GM19023 (cell line): ENCODE results near the gene GDF10.

Experiments used
- ATAC-seq: cut with Tn5 transposase; IDR thresholded peaks from one replicate; pipeline ENCODE4 v1.9.1; 2021; ENCODE audit warnings: mild to moderate bottlenecking, moderate library complexity; ENCODE audit not compliant: unreplicated experiment

Gene GDF10

DNA sequence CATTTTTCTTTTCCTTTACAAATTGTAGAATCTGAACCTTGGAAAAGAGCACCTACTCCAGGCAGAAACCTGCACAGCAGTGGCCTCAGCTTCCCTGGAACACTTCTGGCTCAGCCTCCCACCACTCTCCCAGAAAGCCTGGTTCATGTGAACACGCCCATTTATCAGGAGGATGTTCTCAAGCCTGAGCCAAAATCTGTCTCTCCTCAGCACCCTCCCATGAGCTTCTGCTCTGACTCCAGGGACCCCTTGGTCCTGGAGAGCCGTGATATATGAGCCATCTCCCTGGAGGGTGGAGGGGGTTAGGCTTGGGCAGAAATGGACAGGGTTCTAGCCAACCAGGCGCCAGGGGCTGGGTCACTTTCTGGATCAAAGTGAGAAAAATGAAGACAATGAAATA lies 32.4 kb downstream of the GDF10 start:
- no peak for ATAC-seq

DNA sequence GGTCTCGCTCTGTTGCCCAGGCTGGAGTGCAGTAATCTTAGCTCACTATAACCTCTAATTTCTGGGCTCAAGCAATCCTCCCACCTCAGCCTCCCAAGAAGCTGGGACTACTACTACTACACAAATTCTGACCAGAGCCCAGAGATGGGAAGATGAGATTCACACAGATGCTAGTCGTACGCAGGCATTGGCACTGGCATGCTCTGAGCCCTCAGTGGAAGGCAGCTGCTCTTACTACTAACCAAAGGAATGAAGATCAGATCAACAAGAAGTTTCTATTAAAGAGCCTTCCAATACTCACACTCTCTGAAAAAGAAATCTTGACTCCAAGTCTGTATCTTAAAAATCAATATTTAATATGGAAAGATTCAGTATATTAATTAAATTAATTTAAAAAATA lies 32.9 kb downstream of the GDF10 start:
- ATAC-seq: no peak

DNA sequence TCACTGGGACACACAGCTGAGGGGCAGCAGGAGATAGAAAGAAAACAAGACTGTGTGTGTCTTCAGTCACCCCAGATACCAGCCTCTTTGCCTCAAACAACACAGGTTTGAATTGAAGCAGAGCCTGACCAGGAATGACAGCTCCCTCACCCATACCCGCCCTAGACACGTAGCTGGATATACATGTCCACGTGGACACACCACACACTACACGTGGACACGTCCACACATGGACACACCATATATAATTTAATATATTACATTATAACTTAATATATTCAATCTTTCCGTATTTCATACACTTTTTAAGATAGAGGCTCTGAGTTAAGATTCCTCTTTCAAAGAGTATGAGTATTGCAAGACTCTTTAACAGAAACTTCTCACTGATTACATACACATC lies 33.5 kb downstream of the GDF10 start:
- ATAC-seq: no peak

DNA sequence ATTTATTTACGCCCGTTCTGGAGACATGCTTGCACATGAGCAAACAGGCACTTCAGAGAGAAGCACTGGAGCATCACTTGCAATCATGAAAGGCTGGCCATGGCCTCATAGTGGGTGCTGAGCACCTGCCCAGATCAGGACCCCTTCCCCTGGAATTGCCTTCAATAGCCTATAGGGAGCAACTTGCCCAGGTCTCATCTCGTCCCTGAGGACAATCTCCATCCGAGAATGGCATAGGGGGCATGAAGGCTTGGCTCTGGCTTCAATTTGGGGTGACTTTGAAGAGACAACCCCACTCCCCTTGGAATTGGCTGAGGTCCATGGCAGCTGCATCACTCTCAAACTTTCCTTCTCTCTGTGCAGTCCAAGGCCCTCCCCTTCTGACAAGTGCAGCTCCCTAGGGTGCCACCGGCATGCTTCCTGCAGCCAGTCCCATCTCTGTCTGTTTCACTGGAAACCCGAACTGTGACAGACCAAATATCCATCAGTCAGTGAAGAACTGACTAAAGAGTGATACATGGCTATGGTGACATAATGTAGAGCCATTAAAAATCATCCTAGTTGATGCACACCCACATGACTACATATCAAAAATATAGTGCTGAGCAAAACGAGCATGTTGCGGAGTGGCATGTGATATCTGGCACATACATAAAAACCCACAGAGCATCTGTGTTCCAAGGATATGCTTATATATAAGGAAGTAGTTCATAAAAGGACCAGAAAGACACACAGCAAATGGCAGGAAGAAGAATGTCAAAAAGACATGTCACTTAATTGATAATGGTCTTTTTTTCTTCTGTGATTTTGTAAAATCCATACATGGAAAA lies 34.7 kb downstream of the GDF10 start:
- no peak for ATAC-seq

DNA sequence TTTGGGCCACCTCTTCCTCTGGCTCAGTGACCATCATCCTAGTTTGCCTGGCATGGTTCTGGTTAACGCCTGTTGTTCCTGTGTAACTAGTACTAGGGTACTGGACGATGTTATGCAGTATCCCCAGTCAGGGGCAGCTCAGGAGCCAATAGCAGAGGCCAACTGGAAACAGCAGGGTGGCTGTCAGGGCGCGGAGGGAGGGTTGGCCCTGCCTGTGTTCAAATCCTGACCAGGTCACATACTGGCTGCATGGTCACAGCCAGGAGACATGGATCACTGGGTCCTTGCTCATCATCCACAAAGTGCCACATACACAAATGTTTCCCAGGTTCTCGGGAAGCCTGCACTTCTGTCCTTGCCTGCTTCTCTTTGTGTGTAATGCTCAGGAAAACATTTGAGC lies 35.9 kb downstream of the GDF10 start:
- ATAC-seq: no peak

DNA sequence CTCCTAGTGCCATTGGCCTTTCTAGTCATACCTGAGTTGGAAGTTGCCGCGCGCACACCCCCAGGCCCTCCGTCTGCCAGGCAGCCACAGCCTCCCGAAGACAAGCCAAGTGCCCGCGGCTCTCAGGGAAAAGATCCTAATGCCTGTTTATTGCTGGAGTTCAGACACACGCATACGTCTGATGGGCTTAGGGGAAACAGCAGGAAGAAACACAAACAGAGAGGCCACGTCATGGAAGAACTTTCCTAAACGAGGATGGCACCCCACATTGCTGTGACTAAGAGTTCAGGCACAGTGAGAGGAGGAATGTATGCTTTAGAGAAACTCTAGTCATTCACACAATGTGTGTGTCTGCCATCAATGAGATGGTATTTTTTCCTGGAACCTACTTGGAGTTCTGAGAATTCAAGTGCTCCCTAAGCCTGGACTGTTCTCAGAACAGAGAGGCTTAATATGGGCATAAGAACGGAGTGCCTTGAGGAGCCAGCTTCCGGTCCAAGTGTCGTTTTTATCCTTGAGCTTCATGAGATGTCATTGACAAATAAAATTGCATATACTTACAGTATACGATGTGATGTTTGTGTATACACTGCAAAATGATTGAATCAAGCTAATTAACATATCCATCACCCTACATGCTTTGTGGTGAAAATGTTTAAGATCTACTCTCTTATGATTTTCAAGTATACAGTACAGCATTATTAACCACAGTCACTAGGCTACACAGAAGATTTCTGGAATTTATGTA lies 36.6 kb downstream of the GDF10 start:
- ATAC-seq: no peak

DNA sequence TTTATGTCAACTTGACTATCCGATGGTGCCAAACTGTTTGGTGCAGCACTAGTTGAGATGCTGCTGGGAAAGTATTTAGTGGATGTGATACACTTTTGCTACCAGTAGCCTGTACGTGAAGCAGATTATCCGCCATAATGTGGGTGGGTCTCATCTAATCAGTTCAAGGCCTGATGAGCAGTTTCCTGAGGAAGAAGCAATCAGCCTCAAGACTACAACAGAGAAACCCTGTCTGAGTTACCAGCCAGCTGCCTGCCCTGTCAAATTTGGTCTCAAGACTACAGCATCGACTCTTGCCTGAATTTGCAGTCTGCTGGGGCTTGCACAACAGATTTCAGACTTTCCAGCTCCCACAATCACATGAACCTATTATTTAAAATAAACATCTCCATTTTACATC lies 37.3 kb downstream of the GDF10 start:
- no peak for ATAC-seq

DNA sequence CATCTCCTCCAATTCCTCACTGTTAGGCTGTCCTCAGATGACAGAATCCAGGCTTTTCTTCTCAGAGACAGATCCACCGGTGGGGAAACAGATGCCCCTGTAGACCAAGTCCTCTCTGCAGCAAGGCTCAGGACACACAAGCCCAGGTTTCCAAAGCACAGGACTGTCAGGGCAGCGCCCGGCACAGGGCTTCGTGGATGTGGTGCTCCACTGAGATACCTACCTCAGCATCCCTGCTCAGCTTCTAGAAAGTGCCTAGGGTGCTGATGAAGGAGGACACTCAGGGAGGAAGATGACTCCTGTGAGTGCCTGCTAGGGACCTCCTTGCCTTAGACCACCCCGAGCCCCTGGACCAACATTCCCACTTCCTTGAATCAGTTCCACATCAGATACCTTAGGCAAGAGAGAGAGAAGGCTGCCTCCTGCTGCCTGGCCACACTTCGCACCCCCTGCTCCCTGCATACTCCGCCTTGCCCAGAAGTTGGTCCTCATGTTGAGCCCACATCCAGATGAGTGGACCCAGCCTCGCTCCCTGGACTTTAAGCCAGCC lies 39.3 kb downstream of the GDF10 start:
- no peak for ATAC-seq

DNA sequence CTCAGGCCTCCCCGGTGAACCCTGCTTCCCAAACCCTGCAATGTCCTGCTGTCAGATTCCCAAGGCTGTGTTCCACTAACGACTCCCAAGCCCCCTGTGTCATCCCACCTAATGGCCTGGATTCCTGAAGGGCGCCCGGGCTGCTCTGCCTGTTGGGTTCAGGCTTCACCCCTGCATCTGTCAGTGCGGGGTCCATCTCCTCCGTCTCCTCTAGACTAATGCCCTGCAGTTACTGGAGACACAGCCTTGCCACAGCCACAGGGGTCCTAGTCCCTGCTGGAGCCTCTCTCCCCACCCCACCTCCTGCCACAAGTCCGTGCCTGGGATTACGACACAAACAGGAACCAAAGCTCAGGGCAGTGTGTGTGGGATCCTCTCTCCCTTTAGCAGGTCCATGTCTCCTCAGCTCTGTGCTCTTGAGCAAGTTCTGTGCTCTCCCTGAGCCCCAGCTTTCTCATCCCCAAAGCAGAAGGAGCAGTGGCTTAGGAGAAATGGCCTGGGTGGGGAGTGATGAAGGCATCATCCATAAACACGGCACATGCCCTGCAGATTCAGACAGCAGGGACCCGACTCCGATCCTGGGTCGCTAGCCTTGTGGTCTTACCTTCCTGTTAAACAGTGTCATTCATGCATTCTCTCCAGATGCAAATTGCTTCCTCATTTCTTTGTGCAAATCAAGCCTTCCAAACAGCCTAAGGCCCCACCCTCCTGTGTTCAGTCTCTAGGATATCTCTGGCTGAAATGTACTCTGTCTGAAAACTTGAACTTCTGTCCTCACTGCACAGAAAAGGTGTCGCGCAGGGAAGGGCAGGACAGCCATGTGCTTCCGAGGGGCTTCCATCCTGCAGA lies 40.0 kb downstream of the GDF10 start:
- no peak for ATAC-seq

DNA sequence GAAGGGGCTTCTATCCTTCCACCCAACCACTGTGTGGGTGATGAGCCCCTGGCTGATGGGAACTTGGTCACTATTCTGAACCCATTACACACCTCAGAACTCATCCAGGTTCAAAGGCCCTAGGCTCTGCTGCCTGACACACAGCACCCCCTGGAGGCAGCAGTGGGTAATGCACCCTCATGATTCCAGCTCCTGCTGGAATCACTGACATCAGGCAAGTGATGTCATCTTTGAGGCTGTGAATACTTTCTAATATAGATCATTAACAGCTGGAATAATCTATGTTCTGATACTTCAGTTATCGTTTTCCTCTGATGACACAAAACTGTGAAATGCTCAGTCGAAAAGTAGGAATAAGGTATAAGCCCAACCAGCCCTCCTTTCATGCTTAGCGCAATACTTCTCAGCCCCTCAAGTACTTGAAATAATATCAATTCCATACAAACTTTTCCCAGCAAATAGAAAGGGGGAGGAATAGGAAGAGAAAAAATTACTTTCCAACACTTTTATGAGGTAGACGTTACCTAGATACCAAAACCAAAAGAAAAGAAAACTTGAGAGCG lies 40.7 kb downstream of the GDF10 start:
- ATAC-seq: no peak

DNA sequence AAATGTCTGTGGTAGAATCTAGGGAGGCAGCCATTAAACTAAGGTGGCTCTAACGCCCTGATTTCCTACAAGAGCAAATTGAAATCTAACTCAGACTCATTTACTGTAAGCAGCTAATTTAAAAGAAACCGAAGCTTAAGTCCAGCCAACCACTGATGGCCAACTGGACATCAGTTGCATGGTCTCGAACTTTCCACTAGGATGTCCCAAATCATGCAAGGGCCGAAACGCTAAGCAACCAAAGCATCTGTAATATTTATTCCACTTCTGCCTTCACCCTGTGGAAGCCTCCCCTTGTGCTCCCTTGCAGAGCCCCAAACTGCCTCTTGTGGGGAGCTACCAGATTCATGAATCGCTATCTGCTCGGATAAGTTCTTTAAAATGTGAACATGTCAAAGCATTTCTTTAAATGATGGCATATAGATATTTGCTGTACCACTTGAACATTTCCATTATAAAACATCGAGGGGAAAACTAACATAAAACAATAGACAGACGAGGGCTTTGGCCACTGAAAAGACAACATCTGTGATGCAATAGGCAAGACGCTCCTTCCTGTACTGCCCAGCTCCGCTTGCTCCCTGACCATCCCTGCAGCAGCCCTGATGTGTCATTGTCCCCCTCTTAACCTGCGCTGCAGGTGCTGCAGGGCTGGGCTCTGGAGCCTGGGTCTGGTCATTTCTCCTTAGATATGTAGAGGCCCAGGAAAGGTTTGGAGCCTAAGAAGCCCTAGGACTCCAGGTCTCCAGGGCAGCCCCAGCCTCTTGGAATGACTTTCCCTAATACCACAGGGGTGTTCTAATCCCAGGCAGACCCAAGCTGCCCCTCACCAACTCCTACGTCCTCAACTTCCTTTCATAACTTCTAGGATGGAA lies 45.2 kb downstream of the GDF10 start:
- ATAC-seq: no peak

DNA sequence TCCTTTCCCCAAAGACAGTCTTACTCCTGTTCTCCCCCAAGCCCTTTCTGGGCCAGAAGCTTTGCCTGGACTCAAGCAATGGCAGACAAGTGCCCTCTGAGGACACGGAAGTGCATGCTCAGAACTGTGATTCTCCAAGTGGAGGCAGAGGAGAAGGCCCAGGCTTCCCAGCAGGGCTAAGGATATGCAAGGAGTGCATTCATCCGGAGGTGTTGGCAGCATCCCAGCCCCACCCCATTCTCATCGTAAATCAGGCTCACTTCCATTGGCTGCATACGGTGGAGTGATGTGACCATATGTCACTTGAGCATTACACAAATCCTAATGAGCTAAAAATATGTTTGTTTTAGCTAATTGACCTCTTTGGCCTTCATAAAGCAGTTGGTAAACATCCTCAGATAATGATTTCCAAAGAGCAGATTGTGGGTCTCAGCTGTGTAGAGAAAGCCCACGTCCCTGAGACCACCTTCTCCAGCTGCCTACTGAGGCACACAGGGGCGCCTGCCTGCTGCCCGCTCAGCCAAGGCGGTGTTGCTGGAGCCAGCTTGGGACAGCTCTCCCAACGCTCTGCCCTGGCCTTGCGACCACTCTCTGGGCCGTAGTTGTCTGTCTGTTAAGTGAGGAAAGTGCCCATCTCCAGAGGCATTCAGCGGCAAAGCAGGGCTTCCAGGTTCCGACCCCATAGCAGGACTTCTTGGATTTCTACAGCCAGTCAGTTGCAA lies 46.7 kb downstream of the GDF10 start:
- ATAC-seq: no peak

DNA sequence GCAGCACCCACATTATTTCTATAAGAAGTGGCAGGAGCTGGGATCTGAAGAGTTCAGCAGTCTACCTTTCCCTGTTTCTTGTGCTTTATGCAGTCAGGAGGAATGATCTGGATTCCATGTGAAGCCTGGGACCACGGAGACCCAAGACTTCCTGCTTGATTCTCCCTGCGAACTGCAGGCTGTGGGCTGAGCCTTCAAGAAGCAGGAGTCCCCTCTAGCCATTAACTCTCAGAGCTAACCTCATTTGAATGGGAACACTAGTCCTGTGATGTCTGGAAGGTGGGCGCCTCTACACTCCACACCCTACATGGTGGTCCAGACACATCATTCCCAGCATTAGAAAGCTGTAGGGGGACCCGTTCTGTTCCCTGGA lies 47.3 kb downstream of the GDF10 start:
- ATAC-seq: no peak

DNA sequence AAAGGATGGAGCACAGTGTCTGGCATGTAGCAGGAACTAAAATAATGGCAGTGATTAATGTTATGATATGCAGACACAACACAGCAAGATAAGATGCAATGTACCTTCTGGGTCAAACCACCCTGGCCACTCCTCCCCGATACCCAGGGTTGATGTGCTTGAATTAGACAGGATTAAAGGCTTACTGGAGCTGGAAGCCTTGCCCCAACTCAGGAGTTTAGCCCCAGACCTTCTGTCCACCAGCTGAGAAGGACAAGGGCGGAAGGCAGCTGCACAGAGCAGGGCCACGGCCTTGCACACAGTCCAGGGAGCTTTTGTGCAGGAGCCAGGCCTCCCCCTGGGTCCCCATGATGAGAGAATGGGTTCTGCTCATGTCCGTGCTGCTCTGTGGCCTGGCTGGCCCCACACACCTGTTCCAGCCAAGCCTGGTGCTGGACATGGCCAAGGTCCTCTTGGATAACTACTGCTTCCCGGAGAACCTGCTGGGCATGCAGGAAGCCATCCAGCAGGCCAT lies 48.2 kb downstream of the GDF10 start, which contains the start of gene RBP3:
TSS of gene RBP3 (plus strand) at position 226 of the 514 bp plus-strand sequence. CDS start at position 348, 122 bp downstream.
- no peak for ATAC-seq

DNA sequence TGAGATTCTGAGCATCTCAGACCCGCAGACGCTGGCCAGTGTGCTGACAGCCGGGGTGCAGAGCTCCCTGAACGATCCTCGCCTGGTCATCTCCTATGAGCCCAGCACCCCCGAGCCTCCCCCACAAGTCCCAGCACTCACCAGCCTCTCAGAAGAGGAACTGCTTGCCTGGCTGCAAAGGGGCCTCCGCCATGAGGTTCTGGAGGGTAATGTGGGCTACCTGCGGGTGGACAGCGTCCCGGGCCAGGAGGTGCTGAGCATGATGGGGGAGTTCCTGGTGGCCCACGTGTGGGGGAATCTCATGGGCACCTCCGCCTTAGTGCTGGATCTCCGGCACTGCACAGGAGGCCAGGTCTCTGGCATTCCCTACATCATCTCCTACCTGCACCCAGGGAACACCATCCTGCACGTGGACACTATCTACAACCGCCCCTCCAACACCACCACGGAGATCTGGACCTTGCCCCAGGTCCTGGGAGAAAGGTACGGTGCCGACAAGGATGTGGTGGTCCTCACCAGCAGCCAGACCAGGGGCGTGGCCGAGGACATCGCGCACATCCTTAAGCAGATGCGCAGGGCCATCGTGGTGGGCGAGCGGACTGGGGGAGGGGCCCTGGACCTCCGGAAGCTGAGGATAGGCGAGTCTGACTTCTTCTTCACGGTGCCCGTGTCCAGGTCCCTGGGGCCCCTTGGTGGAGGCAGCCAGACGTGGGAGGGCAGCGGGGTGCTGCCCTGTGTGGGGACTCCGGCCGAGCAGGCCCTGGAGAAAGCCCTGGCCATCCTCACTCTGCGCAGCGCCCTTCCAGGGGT lies 48.9 kb downstream of the GDF10 start:
- ATAC-seq: no peak

DNA sequence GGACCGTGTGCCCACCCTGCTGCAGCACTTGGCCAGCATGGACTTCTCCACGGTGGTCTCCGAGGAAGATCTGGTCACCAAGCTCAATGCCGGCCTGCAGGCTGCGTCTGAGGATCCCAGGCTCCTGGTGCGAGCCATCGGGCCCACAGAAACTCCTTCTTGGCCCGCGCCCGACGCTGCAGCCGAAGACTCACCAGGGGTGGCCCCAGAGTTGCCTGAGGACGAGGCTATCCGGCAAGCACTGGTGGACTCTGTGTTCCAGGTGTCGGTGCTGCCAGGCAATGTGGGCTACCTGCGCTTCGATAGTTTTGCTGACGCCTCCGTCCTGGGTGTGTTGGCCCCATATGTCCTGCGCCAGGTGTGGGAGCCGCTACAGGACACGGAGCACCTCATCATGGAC lies 49.5 kb downstream of the GDF10 start:
- ATAC-seq: no peak

DNA sequence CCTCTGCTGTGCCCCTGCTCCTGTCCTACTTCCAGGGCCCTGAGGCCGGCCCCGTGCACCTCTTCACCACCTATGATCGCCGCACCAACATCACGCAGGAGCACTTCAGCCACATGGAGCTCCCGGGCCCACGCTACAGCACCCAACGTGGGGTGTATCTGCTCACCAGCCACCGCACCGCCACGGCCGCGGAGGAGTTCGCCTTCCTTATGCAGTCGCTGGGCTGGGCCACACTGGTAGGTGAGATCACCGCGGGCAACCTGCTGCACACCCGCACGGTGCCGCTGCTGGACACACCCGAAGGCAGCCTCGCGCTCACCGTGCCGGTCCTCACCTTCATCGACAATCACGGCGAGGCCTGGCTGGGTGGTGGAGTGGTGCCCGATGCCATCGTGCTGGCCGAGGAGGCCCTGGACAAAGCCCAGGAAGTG lies 50.0 kb downstream of the GDF10 start:
- ATAC-seq: no peak
